HepG2 (cell line): ENCODE results near the gene SUN1. TPM values are rescaled to one million over a fixed set of nuclear protein-coding genes. Genes with fewer than 3 reads are reported as not detected.

Experiments
- ATRX ChIP-seq: sonication (generic); formaldehyde crosslinking; IDR thresholded peaks from 2 replicates; pipeline ENCODE4 v1.4.0; 2020; ENCODE audit warnings: missing genetic modification reagents, borderline replicate concordance
- PHB2 ChIP-seq: fragments of 450-650 bp; IDR thresholded peaks from 2 replicates; pipeline ENCODE4 v1.6.1; 2018; ENCODE audit not compliant: partially characterized antibody
- YEATS2 ChIP-seq: sonication (generic); formaldehyde crosslinking; IDR thresholded peaks from 2 replicates; pipeline ENCODE4 v1.4.0; 2020; ENCODE audit warnings: missing genetic modification reagents, borderline replicate concordance
- YEATS4 ChIP-seq: sonication (generic); formaldehyde crosslinking; IDR thresholded peaks from 2 replicates; pipeline ENCODE4 v1.4.0; 2020; ENCODE audit warnings: missing genetic modification reagents, borderline replicate concordance
- ZNF563 ChIP-seq: sonication (generic); formaldehyde crosslinking; IDR thresholded peaks from 2 replicates; pipeline ENCODE4 v1.8.0; 2022; ENCODE audit warnings: mild to moderate bottlenecking, moderate library complexity, missing genetic modification reagents
- ZNF619 ChIP-seq: sonication (generic); formaldehyde crosslinking; IDR thresholded peaks from 2 replicates; pipeline ENCODE4 v1.4.0; 2020; ENCODE audit warnings: mild to moderate bottlenecking, missing genetic modification reagents
- ZNF772 ChIP-seq: sonication (generic); formaldehyde crosslinking; IDR thresholded peaks from 2 replicates; pipeline ENCODE4 v1.5.0; 2020; ENCODE audit warnings: mild to moderate bottlenecking, missing genetic modification reagents
- ZNF788 ChIP-seq: sonication (generic); formaldehyde crosslinking; IDR thresholded peaks from 2 replicates; pipeline ENCODE4 v1.5.0; 2020; ENCODE audit warnings: mild to moderate bottlenecking, missing genetic modification reagents, borderline replicate concordance
- polyA plus RNA-seq, 8 experiments: library from polyadenylated mRNA; depleted of rRNA in 3 of 8; stranded (reverse) in 7 of 8; unstranded in 1 of 8; fragments of >200 nt; fragmentation: Illumina TruSeq in 4 of 8; extraction: Trizol in 4 of 8; gene quantifications; 2 replicates each; pipeline versions ENCODE4 v1.2.1 to v1.2.3, GENCODE V29; 2011 to 2016; ENCODE audit warnings: low read depth in 4 of 8, missing spikeins in 1 of 8, mixed read lengths in 1 of 8; ENCODE audit not compliant: insufficient read depth in 1 of 8
- total RNA-seq, 5 experiments: library from RNA; depleted of rRNA; stranded (reverse); fragments of >200 nt; fragmentation: Illumina TruSeq; extraction: Trizol; gene quantifications; 2 replicates each; pipeline ENCODE4 v1.2.3, GENCODE V29; 2016; ENCODE audit warnings: low read depth in 1 of 5
- TF ChIP-seq, protein P1 (sequence below): sonication (generic); formaldehyde crosslinking; IDR thresholded peaks from 2 replicates; pipeline ENCODE4 v1.4.0; 2020; ENCODE audit warnings: mild to moderate bottlenecking, missing genetic modification reagents, borderline replicate concordance
- TF ChIP-seq, protein P2 (sequence below): sonication (generic); formaldehyde crosslinking; IDR thresholded peaks from 2 replicates; pipeline ENCODE4 v1.5.0; 2020; ENCODE audit warnings: missing genetic modification reagents, mild to moderate bottlenecking, borderline replicate concordance

Gene SUN1
- total and polyA plus RNA-seq, 2 of the 13 experiments (the other 11 are each of a cell fraction or from before 2014, with no cell fraction given), result 47.0 to 126 TPM

DNA sequence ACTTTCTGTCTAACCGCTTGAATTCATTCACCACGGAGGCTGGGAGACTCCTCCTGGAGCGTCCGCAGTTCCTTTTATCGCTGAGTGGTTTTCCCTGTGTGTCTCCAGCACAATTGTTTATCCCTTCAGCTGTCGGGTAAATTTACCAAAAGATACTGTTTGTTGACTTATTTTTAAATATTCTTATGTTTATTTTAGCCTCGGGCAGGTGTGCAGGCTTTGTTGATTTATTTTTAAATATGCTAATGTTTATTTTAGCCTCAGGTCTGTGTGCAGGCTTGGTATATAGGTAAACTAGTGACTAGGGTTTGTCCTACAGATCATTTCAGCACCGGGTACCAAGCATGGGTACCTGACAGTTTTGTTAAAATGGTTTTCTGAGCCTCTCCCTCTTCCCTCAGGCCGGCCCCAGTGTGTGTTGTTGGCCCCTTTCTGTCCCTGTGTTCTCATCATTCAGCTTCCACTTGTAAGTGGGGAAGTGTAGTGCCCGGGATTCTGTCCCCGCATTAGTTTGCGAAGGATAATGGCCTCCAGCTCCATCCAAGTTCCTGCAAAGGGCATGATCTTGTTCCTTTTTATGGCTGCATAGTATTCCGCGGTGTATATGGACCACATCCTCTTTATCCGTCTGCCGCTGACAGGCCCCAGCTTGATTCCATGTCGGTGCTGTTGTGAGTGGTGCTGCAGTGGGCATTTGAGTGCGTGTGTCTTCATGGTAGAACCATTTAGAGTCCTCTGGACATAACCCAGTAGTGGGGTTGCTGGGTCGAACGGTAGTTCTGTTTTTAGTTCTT lies 49.4 kb downstream of the SUN1 start (continued):
- TF ChIP-seq, protein P1, sequence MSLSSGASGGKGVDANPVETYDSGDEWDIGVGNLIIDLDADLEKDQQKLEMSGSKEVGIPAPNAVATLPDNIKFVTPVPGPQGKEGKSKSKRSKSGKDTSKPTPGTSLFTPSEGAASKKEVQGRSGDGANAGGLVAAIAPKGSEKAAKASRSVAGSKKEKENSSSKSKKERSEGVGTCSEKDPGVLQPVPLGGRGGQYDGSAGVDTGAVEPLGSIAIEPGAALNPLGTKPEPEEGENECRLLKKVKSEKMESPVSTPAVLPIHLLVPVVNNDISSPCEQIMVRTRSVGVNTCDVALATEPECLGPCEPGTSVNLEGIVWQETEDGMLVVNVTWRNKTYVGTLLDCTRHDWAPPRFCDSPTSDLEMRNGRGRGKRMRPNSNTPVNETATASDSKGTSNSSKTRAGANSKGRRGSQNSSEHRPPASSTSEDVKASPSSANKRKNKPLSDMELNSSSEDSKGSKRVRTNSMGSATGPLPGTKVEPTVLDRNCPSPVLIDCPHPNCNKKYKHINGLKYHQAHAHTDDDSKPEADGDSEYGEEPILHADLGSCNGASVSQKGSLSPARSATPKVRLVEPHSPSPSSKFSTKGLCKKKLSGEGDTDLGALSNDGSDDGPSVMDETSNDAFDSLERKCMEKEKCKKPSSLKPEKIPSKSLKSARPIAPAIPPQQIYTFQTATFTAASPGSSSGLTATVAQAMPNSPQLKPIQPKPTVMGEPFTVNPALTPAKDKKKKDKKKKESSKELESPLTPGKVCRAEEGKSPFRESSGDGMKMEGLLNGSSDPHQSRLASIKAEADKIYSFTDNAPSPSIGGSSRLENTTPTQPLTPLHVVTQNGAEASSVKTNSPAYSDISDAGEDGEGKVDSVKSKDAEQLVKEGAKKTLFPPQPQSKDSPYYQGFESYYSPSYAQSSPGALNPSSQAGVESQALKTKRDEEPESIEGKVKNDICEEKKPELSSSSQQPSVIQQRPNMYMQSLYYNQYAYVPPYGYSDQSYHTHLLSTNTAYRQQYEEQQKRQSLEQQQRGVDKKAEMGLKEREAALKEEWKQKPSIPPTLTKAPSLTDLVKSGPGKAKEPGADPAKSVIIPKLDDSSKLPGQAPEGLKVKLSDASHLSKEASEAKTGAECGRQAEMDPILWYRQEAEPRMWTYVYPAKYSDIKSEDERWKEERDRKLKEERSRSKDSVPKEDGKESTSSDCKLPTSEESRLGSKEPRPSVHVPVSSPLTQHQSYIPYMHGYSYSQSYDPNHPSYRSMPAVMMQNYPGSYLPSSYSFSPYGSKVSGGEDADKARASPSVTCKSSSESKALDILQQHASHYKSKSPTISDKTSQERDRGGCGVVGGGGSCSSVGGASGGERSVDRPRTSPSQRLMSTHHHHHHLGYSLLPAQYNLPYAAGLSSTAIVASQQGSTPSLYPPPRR (CRISPR knock-in tag), result no peak
- TF ChIP-seq YEATS2 (CRISPR knock-in tag) (no peak), ZNF788 (no peak), ATRX (CRISPR knock-in tag) (no peak), ZNF619 (CRISPR knock-in tag) (no peak), ZNF563 (CRISPR knock-in tag) (no peak), PHB2 (no peak), ZNF772 (no peak), YEATS4 (CRISPR knock-in tag) (no peak)
- TF ChIP-seq, protein P2, sequence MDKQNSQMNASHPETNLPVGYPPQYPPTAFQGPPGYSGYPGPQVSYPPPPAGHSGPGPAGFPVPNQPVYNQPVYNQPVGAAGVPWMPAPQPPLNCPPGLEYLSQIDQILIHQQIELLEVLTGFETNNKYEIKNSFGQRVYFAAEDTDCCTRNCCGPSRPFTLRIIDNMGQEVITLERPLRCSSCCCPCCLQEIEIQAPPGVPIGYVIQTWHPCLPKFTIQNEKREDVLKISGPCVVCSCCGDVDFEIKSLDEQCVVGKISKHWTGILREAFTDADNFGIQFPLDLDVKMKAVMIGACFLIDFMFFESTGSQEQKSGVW, result no peak
